ENCODE measurements around the gene AP4S1. TPM values are rescaled to one million over a fixed set of nuclear protein-coding genes. Genes with fewer than 3 reads are reported as not detected.

Gene AP4S1
- total RNA-seq, 1 donor from 2014 or later = 6.3 TPM

GRCh38 chr14:31026077-31026449, 614 bp downstream of the AP4S1 start, which contains the start of gene STRN3:
STRN3 (minus strand) TSS chr14:31026379; CDS start chr14:31026185, 194 bp downstream.
- Mint-ChIP-seq H3K27me3 (ENCODE audit: unreplicated experiment) (no peaks in the 10 kb centered on the region), H3K27ac (ENCODE audit: unreplicated experiment) (peak within 1 kb of the TSS; percentile 97), H3K36me3 (ENCODE audit: unreplicated experiment) (peaks cover 7% of the 10 kb centered on the region), H3K4me3 (ENCODE audit: unreplicated experiment) (peak within 1 kb of the TSS; percentile 89), H3K4me1 (ENCODE audit: unreplicated experiment) (peaks cover 34% of the 10 kb centered on the region), H3K9me3 (ENCODE audit: unreplicated experiment) (no peaks in the 10 kb centered on the region)
- TF ChIP-seq, protein P1, sequence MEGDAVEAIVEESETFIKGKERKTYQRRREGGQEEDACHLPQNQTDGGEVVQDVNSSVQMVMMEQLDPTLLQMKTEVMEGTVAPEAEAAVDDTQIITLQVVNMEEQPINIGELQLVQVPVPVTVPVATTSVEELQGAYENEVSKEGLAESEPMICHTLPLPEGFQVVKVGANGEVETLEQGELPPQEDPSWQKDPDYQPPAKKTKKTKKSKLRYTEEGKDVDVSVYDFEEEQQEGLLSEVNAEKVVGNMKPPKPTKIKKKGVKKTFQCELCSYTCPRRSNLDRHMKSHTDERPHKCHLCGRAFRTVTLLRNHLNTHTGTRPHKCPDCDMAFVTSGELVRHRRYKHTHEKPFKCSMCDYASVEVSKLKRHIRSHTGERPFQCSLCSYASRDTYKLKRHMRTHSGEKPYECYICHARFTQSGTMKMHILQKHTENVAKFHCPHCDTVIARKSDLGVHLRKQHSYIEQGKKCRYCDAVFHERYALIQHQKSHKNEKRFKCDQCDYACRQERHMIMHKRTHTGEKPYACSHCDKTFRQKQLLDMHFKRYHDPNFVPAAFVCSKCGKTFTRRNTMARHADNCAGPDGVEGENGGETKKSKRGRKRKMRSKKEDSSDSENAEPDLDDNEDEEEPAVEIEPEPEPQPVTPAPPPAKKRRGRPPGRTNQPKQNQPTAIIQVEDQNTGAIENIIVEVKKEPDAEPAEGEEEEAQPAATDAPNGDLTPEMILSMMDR (IDR thresholded peaks at IDR 0.05) = no peak
- DNase-seq (ENCODE audit: extremely low spot score, unreplicated experiment) = no peak

- no peaks in the 10 kb centered on the region for H3K9me3 Mint-ChIP-seq (ENCODE audit: unreplicated experiment)
- peak overlapping the region; percentile 89 for H3K4me3 Mint-ChIP-seq (ENCODE audit: unreplicated experiment)
- peaks cover 30% of the 10 kb centered on the region for H3K4me1 Mint-ChIP-seq (ENCODE audit: unreplicated experiment)
- H3K27ac Mint-ChIP-seq (ENCODE audit: unreplicated experiment) = peak overlapping the region; percentile 97
- peaks cover under 1% of the 10 kb centered on the region for H3K36me3 Mint-ChIP-seq (ENCODE audit: unreplicated experiment)
- TF ChIP-seq, protein P1 (IDR thresholded peaks at IDR 0.05) = no peak
- no peaks in the 10 kb centered on the region for H3K27me3 Mint-ChIP-seq (ENCODE audit: unreplicated experiment)
- peak; percentile 99 for DNase-seq (ENCODE audit: extremely low spot score, unreplicated experiment)
Measured at GRCh38 chr14:31026450-31027235, 1.2 kb downstream of the AP4S1 start.

DNA sequence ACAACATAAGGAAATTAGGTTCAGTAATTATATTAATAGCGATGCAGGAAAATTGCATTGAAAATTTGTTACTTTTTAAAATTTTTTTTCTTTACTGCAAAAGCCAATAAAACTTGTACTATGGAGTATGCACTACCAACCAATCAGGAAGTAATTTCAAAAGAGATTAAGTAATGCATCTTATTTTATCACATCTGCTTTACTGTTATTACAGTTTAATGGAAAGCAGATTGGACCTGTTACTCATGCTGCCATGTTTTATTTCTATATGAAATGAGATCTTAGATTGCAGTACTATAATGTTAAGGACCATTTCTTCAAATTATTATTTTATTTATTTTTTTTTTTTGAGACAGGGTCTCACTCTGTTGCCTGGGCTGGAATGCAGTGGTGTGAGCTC, 2.4 kb downstream of the AP4S1 start:
- H3K4me1 Mint-ChIP-seq (ENCODE audit: unreplicated experiment) = peaks cover 28% of the 10 kb centered on the region
- TF ChIP-seq, protein P1 (IDR thresholded peaks at IDR 0.05) = no peak

DNA sequence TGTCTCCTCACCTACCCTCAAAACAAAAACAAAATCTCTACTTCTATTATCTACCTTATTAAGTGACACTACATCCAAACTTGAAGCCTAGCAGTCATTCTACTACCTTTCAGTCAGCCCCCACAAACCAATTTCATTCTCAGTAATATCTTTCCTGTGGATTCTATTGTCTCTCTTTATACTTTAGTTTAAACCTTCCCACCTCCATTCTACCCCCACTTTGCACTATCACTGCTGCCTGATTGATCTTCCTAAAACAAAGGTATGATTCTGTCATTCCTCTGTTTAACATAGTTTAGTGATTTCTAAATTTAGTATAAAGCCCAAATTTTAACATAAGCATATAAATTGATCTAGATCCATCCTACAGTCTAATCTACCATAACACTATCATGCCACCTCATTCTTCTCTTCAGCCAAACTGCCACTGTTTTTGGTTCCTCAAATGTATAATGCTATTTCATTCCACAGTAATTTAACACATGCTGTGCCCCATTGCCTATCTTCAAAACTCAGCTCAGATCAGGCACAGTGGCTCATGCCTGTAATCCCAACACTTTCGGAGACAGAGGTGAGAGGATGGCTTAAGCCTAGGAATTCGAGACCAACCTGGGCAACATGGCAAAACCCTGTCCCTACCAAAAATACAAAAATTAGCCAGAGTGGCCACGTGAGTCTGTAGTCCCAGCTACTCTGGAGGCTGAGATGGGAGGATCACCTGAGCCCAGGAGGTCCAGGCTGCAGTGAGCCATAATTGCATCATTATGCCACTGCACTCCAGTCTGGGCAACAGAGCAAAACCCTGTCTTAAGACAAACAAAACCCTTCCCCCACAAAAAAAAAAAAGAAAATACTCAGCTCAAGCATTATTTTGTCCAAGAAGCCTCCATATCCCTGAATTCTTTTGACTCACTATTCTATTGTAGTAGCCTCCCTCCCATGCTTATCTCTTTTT, 3.8 kb downstream of the AP4S1 start:
- DNase-seq (ENCODE audit: extremely low spot score, unreplicated experiment) = no peak
- peaks cover 30% of the 10 kb centered on the region for H3K4me1 Mint-ChIP-seq (ENCODE audit: unreplicated experiment)
- H3K27me3 Mint-ChIP-seq (ENCODE audit: unreplicated experiment) = no peaks in the 10 kb centered on the region
- no peak overlapping the region for H3K27ac Mint-ChIP-seq (ENCODE audit: unreplicated experiment)
- H3K36me3 Mint-ChIP-seq (ENCODE audit: unreplicated experiment) = no peaks in the 10 kb centered on the region
- TF ChIP-seq, protein P1 (IDR thresholded peaks at IDR 0.05) = no peak
- no peak overlapping the region for H3K4me3 Mint-ChIP-seq (ENCODE audit: unreplicated experiment)
- H3K9me3 Mint-ChIP-seq (ENCODE audit: unreplicated experiment) = no peaks in the 10 kb centered on the region

More for the DNA sequence above, 2.4 kb downstream of the AP4S1 start:
- H3K36me3 Mint-ChIP-seq (ENCODE audit: unreplicated experiment) = no peaks in the 10 kb centered on the region
- DNase-seq (ENCODE audit: extremely low spot score, unreplicated experiment) = no peak
- H3K9me3 Mint-ChIP-seq (ENCODE audit: unreplicated experiment) = no peaks in the 10 kb centered on the region
- no peak overlapping the region for H3K4me3 Mint-ChIP-seq (ENCODE audit: unreplicated experiment)
- no peak overlapping the region for H3K27ac Mint-ChIP-seq (ENCODE audit: unreplicated experiment)
- no peaks in the 10 kb centered on the region for H3K27me3 Mint-ChIP-seq (ENCODE audit: unreplicated experiment)

DNA sequence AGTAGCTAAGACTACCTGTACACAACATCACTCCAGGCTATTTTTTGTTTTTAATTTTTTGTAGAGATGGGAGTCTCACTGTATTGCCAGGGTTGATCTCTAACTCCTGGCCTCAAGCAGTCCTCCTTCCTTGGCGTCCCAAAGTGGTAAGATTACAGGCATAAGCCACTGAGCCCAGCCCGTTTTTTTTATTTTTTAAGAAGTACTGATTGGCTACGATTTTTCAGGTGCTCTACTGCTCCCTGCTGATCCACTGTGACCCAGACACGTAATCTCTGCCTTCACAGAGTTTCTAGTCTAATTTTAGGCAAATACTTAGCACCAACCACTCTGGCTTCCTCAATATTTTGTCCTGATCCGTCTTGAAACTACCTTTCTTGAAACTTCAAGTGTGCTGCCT, 5.0 kb downstream of the AP4S1 start:
- TF ChIP-seq, protein P1 (IDR thresholded peaks at IDR 0.05) = no peak
- no peaks in the 10 kb centered on the region for H3K9me3 Mint-ChIP-seq (ENCODE audit: unreplicated experiment)
- no peak overlapping the region for H3K4me3 Mint-ChIP-seq (ENCODE audit: unreplicated experiment)
- peaks cover 23% of the 10 kb centered on the region for H3K4me1 Mint-ChIP-seq (ENCODE audit: unreplicated experiment)
- no peak for DNase-seq (ENCODE audit: extremely low spot score, unreplicated experiment)
- H3K36me3 Mint-ChIP-seq (ENCODE audit: unreplicated experiment) = no peaks in the 10 kb centered on the region
- no peaks in the 10 kb centered on the region for H3K27me3 Mint-ChIP-seq (ENCODE audit: unreplicated experiment)
- no peak overlapping the region for H3K27ac Mint-ChIP-seq (ENCODE audit: unreplicated experiment)
